ENCODE measurements around the gene DMTF1.
A peak's percentile ranks its signal among the peaks of the same experiment; 100 is the strongest.

DNA sequence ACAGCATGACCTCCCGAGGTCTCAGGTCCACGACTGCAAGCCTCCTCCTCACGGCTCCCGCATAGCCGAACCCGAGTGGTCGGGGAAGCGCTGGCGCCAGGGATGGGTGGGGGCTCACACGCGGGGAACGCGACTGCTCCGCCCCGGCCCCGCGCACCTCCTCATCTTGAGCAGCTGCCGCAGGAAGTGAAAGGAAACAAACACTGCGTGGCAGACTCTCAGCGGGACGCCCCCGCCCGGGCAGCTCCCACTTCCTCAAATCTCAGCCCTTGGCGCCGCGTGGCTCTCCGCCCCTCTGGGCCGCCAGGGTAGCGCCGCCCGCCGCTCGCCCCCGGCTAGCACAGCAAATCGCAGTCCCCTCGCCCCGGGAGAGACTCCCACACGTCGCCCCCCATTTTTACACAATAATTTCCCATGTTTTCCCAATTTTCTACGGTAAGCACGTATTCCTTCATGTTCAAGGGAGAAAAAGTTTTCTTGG, 67.3 kb downstream of the DMTF1 start, which contains the start of gene TMEM243:
- TF ChIP-seq POLR2AphosphoS5 (IDR thresholded peaks at IDR 0.05), result peak; percentile 48
- TF ChIP-seq, protein P1, sequence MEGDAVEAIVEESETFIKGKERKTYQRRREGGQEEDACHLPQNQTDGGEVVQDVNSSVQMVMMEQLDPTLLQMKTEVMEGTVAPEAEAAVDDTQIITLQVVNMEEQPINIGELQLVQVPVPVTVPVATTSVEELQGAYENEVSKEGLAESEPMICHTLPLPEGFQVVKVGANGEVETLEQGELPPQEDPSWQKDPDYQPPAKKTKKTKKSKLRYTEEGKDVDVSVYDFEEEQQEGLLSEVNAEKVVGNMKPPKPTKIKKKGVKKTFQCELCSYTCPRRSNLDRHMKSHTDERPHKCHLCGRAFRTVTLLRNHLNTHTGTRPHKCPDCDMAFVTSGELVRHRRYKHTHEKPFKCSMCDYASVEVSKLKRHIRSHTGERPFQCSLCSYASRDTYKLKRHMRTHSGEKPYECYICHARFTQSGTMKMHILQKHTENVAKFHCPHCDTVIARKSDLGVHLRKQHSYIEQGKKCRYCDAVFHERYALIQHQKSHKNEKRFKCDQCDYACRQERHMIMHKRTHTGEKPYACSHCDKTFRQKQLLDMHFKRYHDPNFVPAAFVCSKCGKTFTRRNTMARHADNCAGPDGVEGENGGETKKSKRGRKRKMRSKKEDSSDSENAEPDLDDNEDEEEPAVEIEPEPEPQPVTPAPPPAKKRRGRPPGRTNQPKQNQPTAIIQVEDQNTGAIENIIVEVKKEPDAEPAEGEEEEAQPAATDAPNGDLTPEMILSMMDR (IDR thresholded peaks at IDR 0.05), result peak in 3 of 4 experiments; percentile 14 to 43 (median 23)
- peak; percentile 63 for TF ChIP-seq POLR2A (IDR thresholded peaks at IDR 0.05)
